GM12872 (cell line): ENCODE results near the gene LHFPL3.

Source experiments
- CTCF ChIP-seq: IDR thresholded peaks from 3 replicates; pipeline ENCODE4 v1.5.1; 2011; ENCODE audit warnings: low read depth, mild to moderate bottlenecking, low read length, moderate library complexity; ENCODE audit not compliant: insufficient read depth

Gene LHFPL3

DNA sequence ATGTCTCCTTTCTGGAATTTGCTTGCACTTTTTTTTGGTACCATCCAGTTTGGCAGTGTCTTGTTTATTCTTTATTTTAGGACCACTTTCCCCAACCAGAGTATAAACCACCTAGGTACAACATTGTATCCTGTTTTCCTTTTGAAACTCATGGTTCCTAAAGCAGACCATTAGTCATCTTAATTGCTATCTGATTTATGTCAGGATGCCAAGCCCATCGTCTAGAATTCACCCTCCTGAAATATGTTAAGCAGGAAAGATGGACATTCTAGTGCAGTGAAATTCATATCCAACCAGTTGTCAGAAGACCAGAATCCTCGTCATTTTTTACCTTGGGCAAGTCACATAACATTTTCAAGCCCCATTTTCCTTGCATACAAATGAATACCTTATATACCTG is 462.0 kb downstream of the LHFPL3 start:
- TF ChIP-seq CTCF, result no peak

GRCh38 chr7:104791080-104791479 is 462.7 kb downstream of the LHFPL3 start:
- TF ChIP-seq CTCF, result no peak

DNA sequence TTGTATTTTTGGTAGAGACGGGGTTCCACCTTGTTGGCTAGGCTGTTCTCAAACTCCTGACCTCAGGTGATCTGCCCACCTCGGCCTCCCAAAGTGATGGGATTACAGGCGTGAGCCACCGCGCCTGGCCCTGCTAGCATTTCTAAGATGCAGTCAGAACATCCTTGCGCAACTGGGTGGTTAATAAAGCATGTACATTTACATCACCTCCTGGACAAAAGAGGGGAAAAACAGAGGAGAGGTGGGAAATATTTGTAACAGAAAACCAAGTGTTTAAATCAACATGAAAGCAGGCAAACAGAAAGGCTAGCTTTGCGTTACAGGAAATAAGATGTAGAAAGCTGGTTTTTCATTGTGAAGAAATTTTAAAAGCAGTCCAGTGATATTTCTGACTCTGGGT is 464.7 kb downstream of the LHFPL3 start:
- no peak for TF ChIP-seq CTCF

DNA sequence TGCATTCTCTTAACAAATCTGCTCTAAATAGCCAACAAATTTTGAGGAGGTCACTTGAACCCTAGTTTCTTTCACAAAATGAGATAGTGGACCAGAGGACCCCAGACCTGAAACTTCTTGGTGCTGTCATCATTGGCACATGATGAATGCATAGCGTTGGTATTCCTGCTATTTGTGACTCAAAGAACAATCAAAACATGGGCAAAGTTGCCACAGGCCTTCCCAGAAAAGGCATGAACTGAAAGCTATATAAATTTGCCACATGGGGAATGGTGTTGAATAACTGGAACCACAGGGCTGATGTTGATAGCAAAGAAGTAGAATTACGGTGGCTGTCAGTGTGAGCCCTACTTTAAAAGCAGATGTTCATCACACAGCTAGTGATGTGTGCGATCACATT is 465.8 kb downstream of the LHFPL3 start:
- no peak for TF ChIP-seq CTCF

DNA sequence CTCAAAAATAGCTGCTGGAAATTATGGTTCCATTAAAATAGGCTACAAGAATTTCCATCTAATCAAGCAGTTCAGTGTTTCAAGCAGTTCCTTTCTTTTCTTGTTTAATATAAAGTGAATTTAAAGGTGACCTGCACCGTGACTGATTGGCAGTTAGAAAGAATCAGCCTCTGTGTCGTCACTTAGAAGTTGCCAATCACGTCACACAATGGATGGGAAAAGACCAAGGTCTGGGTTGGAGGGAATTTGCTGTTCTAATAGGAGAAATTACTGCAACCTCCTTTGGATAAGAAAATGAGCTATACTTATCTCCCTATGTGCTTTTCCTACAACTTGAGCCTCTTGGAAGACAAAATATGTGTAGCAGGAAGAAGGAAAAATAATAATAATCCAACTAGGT is 466.2 kb downstream of the LHFPL3 start:
- TF ChIP-seq CTCF, result no peak

GRCh38 chr7:104795086-104795485 is 466.7 kb downstream of the LHFPL3 start:
- TF ChIP-seq CTCF, result no peak

GRCh38 chr7:104795616-104796398 is 467.4 kb downstream of the LHFPL3 start:
- no peak for TF ChIP-seq CTCF

DNA sequence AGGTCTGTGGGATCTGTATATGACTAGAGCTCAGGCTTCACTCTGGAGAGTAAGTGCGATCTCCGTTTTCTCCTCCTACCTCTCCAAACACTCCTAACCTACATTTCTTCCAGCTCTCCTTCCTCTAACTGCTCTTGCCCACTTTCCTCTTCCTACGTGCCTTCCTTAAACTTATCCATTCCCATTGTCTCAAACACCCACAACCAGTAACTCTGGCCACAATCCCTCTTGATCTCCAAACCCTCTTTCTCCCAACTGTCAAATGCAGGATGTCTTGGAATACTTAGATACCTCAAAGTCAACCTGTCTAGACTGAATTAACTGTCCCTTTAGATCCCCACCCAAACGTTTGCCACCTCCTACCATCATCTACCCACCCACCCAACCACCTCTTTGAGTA is 471.9 kb downstream of the LHFPL3 start:
- TF ChIP-seq CTCF, result no peak
